GM15510 (cell line): Measurements from ENCODE around the gene TMUB1.
A peak's percentile ranks its signal among the peaks of the same experiment; 100 is the strongest.

Experiments used
- POLR2A ChIP-seq: IDR thresholded peaks from 3 replicates; pipeline ENCODE4 v1.6.1; 2011; ENCODE audit warnings: borderline replicate concordance; ENCODE audit not compliant: insufficient read length; ENCODE audit errors: extremely low read depth

TMUB1 gene

GRCh38 chr7:151083071-151083823, at the start of gene TMUB1:
Gene TMUB1, minus strand, starts transcription at chr7:151083493. Its CDS starts 930 bp downstream, at chr7:151082563.
- TF ChIP-seq POLR2A: peak; percentile 69

DNA sequence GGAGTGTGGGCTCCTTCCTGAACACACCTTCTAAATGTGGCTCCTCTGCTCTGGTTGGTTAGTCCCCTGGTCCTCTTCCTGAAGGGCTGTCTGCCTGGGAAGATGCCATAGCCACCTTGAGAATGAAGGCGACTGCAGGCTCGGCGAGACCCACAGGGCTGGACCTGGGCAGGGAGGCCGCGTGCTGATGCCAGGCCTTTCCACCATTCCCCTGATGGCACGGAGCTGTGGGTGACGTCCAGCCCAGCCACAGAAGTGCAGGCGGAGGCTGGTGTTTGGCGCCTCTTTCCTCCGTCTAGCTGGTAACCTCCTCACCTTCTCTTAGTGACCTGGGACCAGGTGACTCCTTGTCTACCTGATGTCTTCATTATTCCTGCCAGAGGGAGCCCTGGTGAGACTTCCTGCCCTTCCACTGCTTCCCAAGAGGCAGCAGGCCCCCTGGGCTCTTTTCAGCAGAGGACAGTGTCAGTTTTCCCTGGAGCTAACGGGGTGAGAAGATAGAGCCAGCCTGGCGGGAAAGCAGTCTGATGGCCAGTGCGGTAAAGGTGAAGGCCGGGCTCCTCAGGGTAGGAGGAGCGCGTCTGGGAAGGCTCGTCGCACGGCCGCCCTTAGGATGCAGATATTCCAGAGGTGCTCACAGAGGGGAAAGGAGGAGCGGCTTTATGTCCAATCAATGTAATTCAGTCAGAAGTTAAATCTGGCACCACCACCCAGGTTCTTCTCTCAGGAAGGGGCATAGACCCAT, 49.3 kb upstream of the TMUB1 start:
- no peak for TF ChIP-seq POLR2A

- no peak for TF ChIP-seq POLR2A
These were observed 48.5 kb upstream of the TMUB1 start for GRCh38 chr7:151131592-151132293.

GRCh38 chr7:151131224-151131591, 47.9 kb upstream of the TMUB1 start:
- TF ChIP-seq POLR2A: no peak

DNA sequence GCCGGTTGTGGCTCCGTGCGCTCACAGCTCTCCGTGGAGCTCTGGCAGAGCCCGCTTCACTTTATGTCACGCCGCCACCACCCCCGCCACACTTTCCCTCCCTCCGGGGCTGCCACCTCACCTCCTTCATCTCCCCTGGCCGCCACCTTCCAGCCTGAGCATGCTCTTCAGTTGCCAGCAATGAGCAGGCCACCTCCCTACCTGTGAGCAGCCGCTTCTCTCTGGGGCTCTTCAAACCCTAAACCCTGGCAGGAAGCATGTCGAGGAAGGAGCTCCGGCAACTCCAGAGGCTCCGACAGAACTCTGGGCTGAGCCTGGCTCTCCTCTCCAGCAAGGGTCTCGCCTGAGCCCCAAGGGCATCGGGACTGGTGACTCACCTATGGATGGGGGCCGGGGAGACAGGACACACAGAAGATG, 47.5 kb upstream of the TMUB1 start:
- no peak for TF ChIP-seq POLR2A

- TF ChIP-seq POLR2A: no peak
These were observed 46.8 kb upstream of the TMUB1 start for GRCh38 chr7:151129960-151130591.

DNA sequence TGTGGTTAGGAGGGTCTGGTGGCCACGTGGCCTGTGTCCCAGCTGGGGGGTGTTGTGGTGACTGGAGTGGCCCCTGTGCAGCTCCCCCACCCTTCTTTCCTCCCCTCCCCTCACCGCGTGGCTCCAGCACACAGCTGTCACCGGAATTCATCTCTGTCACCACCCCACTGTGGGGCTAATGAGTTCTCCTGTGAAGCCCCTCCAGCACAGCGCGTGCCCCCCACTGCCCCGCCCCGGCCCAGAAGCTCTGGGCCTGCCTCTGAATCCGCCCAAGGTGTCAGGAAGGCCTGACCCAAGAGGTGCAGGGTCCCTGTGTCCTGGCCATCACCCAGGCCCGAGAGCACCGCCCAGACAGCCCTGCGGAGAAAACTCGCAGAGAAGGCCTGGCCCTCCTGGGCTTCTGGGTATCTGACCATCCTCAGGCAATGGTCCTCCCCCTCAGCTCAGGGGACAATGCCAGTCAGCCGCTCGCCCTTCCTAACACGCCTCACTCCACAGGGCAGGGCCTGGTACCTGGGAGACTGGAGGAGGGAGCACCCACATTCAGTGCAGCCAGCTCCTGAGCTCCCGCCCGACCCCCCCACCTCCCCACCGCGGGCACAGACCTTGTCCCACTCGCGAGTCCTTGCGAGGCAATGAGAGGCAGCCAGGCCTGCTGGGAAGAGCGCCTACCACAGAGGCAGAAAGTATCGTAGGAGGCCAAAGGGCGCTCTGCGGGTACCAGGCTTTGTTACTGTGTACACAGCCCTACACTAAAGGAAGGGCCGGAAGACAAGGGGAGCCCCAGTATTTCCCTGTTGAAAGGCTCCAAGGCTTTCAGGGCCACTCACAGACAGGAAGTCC, 46.0 kb upstream of the TMUB1 start:
- TF ChIP-seq POLR2A: no peak

- TF ChIP-seq POLR2A: no peak
These were observed 45.4 kb upstream of the TMUB1 start for GRCh38 chr7:151128716-151129115.

GRCh38 chr7:151128144-151128543, 44.9 kb upstream of the TMUB1 start:
- no peak for TF ChIP-seq POLR2A

DNA sequence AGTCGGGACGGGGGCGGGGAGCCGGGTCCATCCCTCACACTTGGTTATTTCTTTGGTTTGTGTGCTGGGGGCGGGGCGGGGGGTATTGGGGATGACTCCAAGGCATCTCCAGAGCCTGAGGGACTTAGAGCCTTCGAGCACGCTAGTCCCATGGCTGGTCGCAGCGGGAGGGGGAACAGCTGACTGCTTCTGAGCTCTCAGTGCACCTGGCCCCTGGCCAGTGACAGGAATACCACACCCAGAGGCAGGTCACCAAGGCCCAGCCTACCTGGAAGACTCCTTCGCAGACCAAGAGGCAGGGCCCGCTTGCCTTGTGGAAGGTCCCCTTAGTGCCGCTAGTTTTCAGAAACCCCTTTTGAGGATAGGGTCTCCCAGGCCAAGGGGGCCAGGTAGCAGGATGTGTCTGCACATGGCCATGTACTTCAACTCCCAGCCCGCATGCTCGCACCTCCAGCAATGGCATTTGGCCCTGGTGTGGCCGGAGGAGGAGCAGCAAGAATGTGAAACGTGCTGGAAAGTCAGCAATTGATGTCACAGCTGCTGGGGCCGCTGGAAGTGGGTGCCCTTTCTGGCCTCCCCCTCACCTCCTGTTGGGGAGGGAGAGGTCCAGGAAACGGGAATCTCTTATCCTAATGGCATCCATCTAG, 43.3 kb upstream of the TMUB1 start:
- no peak for TF ChIP-seq POLR2A

DNA sequence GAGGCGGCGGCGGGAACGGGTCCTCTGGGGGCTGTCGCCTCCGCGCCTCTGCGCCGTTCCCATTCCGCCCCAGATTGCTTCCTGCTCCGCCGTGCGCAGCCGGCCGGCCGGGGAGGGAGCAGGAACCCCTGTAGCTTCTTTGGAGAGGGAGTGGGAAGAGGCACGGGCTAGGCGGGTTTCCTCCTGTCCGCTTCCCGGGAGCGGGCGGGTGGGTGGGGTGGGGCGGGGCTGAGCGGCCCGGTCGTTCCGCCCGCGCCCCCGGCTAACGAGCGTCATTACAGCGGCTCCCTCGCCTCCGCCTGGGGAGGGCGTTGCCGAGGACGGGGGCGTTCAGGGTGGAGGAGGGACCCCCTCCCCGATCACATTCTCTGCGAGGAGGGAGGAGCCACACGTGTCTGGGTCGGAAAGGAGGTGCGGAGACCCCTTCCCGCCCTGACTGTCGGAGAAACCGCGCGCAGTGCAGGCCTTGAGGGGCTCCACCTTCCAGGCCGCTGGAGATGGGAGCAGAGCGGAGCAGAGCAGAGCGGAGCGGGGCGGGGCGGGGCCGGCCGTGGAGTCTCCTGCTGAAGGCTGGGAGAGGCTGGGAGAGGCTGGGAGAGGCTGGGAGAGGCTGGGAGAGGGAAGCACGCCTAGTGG, 42.7 kb upstream of the TMUB1 start:
- TF ChIP-seq POLR2A: no peak

- no peak for TF ChIP-seq POLR2A
These were observed 42.2 kb upstream of the TMUB1 start for GRCh38 chr7:151125470-151125845.

DNA sequence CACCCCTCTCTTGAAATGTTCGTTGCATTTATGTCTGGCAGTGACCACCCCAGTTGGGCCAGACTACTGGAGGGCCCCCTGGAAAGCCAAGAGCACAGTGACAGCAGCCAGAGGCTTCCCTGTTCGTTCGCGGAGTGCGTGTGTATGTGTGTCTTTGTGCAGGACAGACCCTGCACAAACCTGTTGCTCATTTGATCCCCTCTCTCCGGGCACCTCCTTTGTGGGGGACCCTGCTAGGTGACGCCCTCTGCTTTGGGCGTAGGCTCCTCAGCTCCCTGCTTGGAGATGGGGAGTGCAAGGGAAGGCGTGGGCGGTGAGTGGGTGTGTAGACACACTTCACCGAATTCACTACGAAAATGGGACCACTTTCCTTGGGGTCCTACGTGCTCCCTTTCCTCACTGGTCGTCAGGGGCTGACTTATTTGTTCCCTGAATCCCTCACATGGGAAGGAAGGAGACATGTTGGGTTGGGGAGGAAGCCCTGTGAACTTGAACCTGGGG, 41.7 kb upstream of the TMUB1 start:
- no peak for TF ChIP-seq POLR2A
